ENCODE results near the gene LY6G5C. TPM values are rescaled to one million over a fixed set of nuclear protein-coding genes. Genes with fewer than 3 reads are reported as not detected.

Gene LY6G5C
- total and polyA plus RNA-seq, 9 of the 15 experiments (the other 6 are each of a cell fraction or from before 2014, with no cell fraction given) = 0.10 to 0.67 (median 0.46) TPM; not detected in 4

DNA sequence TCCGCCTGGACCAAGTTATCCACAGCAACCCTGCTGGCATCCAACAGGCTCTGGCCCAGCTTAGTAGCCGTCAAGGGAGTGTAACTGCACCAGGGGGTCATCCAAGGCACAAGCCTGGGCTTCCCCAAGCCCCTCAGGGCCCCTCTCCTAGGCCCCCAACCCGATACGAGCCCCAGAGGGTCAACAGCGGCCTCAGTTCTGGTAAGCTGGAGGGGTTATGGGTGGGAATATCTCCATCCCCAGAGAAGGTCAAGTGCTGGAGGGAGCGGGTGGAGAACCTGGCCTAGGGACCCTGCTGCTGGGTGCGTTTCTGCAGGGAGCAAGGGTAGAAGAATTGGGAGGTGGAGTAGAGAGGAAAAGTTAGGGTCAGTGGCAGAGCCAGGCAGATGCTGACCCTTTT, 47.4 kb downstream of the LY6G5C start:
- ChIA-PET POLR2A (interaction anchor here (0.8 to 14.8 kb wide), 6 partner anchors 8 to 137 kb away, joined by 3 to 274 read pairs (median 48); partner anchors contain the start of genes APOM, BAG6, GPANK1 and PRRC2A), CTCF (ENCODE audit: low intra/inter-chr PET ratio) (no interaction called here)
- intact Hi-C loops (cut with micrococcal nuclease) = no loop called here
- no peak for ATAC-seq
- peaks cover 98% of the 10 kb centered on the region for H3K36me3 ChIP-seq (ENCODE audit: control insufficient read depth, insufficient read depth, low read length)
- H3K79me2 ChIP-seq (ENCODE audit: control insufficient read depth, insufficient read depth, low read length) = peaks cover 9% of the 10 kb centered on the region; the same call in 1 of the 3 replicates
- no peak overlapping the region for H2AFZ ChIP-seq (ENCODE audit: low read depth, low read length)
- H3K4me3 ChIP-seq = no peak overlapping the region
- peaks cover 3 to 27% of the 10 kb centered on the region in 2 experiments; a peak in 4 of 5 replicates for H3K4me1 ChIP-seq (replicated peaks in 1 of 2; ENCODE audit: control insufficient read depth in 2 of 2, insufficient read depth in 2 of 2, low read length in 2 of 2)
- H3K9me3 ChIP-seq (replicated peaks; ENCODE audit: control insufficient read depth, insufficient read depth, low read depth, low read length) = no peaks in the 10 kb centered on the region
- in situ Hi-C loops (cut with MboI) = no loop called here
- WGBS (ENCODE audit: insufficient coverage, low coverage, missing lambda C conversion rate) = 90% methylated on average over 7 of the region's 7 CpGs
- BruUV-seq (replicated peaks) = no TSS peak
- no peak for FAIRE-seq
- 0 out of 4 replicates have a peak overlapping the region, but pooled peaks of 1 of the 2 experiments have one; percentile 29 for H3K9ac ChIP-seq (ENCODE audit: insufficient read depth in 1 of 2, low read depth in 2 of 2, low read length in 2 of 2)
- no peaks in the 10 kb centered on the region for H3K9me1 ChIP-seq (ENCODE audit: control insufficient read depth, insufficient read depth, low read length)
- no peak for DNase-seq (ENCODE audit: extremely low read depth in 1 of 4, low spot score in 3 of 4)
- no peaks in the 10 kb centered on the region for H3K27me3 ChIP-seq (ENCODE audit: control insufficient read depth in 2 of 2, insufficient read depth in 2 of 2, low read length in 2 of 2)
- no peak overlapping the region for H3K4me2 ChIP-seq (ENCODE audit: insufficient read depth, low read length)
- peaks cover 27% of the 10 kb centered on the region for H4K20me1 ChIP-seq (replicated peaks; ENCODE audit: control insufficient read depth, insufficient read depth, low read length)
- H3K27ac ChIP-seq (ENCODE audit: extremely low read depth, low read depth, low read length) = no peak overlapping the region; the same call in 2 of the 3 replicates
- no peak for TF ChIP-seq HMGN3 (IDR thresholded peaks at IDR 0.05; ENCODE audit: borderline replicate concordance, extremely low read depth, insufficient read length, low read depth, low read length)
- TF ChIP-seq, protein P1, sequence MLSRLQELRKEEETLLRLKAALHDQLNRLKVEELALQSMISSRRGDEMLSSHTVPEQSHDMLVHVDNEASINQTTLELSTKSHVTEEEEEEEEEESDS (CRISPR knock-in tag; IDR thresholded peaks at IDR 0.05) = no peak
- TF ChIP-seq HDAC2 (IDR thresholded peaks at IDR 0.05) = no peak
- no peak for TF ChIP-seq RBM34 (IDR thresholded peaks at IDR 0.05; ENCODE audit: borderline replicate concordance, insufficient read depth, low read length)
- TF ChIP-seq NFYB (IDR thresholded peaks at IDR 0.05; ENCODE audit: extremely low read depth, insufficient read length) = no peak
- no peak for TF ChIP-seq ZFP1 (CRISPR knock-in tag; IDR thresholded peaks at IDR 0.05)
- TF ChIP-seq, protein P2, sequence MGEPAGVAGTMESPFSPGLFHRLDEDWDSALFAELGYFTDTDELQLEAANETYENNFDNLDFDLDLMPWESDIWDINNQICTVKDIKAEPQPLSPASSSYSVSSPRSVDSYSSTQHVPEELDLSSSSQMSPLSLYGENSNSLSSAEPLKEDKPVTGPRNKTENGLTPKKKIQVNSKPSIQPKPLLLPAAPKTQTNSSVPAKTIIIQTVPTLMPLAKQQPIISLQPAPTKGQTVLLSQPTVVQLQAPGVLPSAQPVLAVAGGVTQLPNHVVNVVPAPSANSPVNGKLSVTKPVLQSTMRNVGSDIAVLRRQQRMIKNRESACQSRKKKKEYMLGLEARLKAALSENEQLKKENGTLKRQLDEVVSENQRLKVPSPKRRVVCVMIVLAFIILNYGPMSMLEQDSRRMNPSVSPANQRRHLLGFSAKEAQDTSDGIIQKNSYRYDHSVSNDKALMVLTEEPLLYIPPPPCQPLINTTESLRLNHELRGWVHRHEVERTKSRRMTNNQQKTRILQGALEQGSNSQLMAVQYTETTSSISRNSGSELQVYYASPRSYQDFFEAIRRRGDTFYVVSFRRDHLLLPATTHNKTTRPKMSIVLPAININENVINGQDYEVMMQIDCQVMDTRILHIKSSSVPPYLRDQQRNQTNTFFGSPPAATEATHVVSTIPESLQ (CRISPR knock-in tag; IDR thresholded peaks at IDR 0.05) = no peak
- no peak for TF ChIP-seq TCF7 (IDR thresholded peaks at IDR 0.05; ENCODE audit: borderline replicate concordance)
- TF ChIP-seq TOE1 (IDR thresholded peaks at IDR 0.05; ENCODE audit: borderline replicate concordance) = no peak
- no peak for TF ChIP-seq TOE1 (CRISPR knock-in tag; IDR thresholded peaks at IDR 0.05; ENCODE audit: borderline replicate concordance, low read depth)
- TF ChIP-seq POLR2AphosphoS5 (IDR thresholded peaks at IDR 0.05; ENCODE audit: control insufficient read depth, insufficient read depth, low read depth, low read length) = peak; percentile 50
- peak; percentile 40; the same call in 1 of the 2 replicates for TF ChIP-seq SUPT5H (IDR thresholded peaks at IDR 0.05)
- no peak for TF ChIP-seq HNRNPK (IDR thresholded peaks at IDR 0.05; ENCODE audit: low read depth, low read length, poor library complexity, severe bottlenecking)
- TF ChIP-seq POLR2B (IDR thresholded peaks at IDR 0.05; ENCODE audit: low read depth, partially characterized antibody) = peak; percentile 5
- TF ChIP-seq ZNF707 (CRISPR knock-in tag; conservative IDR thresholded peaks at IDR 0.05) = no peak
- TF ChIP-seq POLR2G (IDR thresholded peaks at IDR 0.05; ENCODE audit: low read depth, low read length) = peak; percentile 74
- no peak for TF ChIP-seq MAFK (IDR thresholded peaks at IDR 0.05; ENCODE audit: low read length)
- no peak for TF ChIP-seq PHB (CRISPR knock-in tag; IDR thresholded peaks at IDR 0.05)
